ENCODE measurements around the gene RHD. TPM values are rescaled to one million over a fixed set of nuclear protein-coding genes. Genes with fewer than 3 reads are reported as not detected.

The RHD gene
- total and polyA plus RNA-seq, 4 donors, result 0.31 to 85.4 TPM; not detected in 2

DNA sequence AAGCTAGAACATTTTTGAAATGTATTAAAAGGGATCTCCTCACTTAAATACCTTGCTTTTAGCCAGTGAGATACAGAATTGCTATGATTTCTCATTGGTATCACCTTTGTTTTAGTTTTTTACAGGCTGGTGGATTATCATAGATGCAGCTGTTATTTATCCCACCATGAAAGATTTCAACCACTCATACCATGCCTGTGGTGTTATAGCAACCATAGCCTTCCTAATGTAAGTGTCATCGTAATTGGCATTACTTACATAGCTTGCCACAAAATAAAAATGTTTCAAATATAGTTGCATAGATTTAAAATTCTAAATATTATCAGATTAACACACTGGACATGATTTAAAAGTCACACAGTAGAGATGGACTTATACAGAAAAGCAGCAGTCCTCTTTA is 70.5 kb downstream of the RHD start (continued):
- TF ChIP-seq GABPA (IDR thresholded peaks at IDR 0.05 in 1 of 2, conservative IDR thresholded peaks at IDR 0.05 in 1 of 2) (no peak), EGR1 (IDR thresholded peaks at IDR 0.05; ENCODE audit: low read depth in 2 of 2) (no peak), RXRA (IDR thresholded peaks at IDR 0.05) (no peak), TAF1 (conservative IDR thresholded peaks at IDR 0.05) (no peak), FOXA2 (IDR thresholded peaks at IDR 0.05) (no peak), SP1 (IDR thresholded peaks at IDR 0.05) (no peak)

DNA sequence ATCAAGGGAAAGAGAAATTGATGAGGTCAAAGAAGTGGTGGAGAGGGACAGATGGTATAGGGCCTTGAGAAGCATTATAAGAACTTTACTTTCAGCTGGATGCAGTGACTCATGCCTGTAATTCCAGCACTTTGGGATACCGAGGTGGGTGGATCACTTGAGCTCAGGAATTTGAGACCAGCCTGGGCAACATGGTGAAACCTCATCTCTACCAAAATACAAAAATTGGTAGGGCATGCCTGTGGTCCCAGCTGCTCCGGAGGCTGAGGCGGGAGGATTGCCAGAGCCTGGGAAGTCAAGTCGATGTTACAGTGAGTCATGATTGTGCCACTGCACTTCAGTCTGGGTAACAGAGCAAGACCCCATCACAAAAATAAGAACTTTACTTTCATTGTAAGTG is 71.6 kb downstream of the RHD start:
- peaks cover 3 to 12% (median 11%) of the 10 kb centered on the region in 4 donors for H3K4me1 ChIP-seq (ENCODE audit: control insufficient read depth in 4 of 4, insufficient read depth in 4 of 4, low read length in 3 of 4)
- no peaks in the 10 kb centered on the region for H3K27me3 ChIP-seq (ENCODE audit: control insufficient read depth in 4 of 4, insufficient read depth in 4 of 4, low read length in 3 of 4)
- TF ChIP-seq, protein P1, sequence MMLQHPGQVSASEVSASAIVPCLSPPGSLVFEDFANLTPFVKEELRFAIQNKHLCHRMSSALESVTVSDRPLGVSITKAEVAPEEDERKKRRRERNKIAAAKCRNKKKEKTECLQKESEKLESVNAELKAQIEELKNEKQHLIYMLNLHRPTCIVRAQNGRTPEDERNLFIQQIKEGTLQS (IDR thresholded peaks at IDR 0.05), result no peak
- TF ChIP-seq HNF4G (IDR thresholded peaks at IDR 0.05) (no peak), TAF1 (conservative IDR thresholded peaks at IDR 0.05) (no peak), EGR1 (IDR thresholded peaks at IDR 0.05; ENCODE audit: low read depth in 2 of 2) (no peak), RAD21 (IDR thresholded peaks at IDR 0.05) (no peak), GABPA (IDR thresholded peaks at IDR 0.05 in 1 of 2, conservative IDR thresholded peaks at IDR 0.05 in 1 of 2) (no peak), RXRA (IDR thresholded peaks at IDR 0.05) (no peak), FOXA1 (IDR thresholded peaks at IDR 0.05) (no peak), SP1 (IDR thresholded peaks at IDR 0.05) (no peak), NR2F2 (IDR thresholded peaks at IDR 0.05) (no peak), HNF4A (conservative IDR thresholded peaks at IDR 0.05) (no peak), JUND (IDR thresholded peaks at IDR 0.05) (no peak), YY1 (IDR thresholded peaks at IDR 0.05) (no peak), FOXA2 (IDR thresholded peaks at IDR 0.05) (no peak)
- TF ChIP-seq, protein P2, sequence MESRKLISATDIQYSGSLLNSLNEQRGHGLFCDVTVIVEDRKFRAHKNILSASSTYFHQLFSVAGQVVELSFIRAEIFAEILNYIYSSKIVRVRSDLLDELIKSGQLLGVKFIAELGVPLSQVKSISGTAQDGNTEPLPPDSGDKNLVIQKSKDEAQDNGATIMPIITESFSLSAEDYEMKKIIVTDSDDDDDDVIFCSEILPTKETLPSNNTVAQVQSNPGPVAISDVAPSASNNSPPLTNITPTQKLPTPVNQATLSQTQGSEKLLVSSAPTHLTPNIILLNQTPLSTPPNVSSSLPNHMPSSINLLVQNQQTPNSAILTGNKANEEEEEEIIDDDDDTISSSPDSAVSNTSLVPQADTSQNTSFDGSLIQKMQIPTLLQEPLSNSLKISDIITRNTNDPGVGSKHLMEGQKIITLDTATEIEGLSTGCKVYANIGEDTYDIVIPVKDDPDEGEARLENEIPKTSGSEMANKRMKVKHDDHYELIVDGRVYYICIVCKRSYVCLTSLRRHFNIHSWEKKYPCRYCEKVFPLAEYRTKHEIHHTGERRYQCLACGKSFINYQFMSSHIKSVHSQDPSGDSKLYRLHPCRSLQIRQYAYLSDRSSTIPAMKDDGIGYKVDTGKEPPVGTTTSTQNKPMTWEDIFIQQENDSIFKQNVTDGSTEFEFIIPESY (IDR thresholded peaks at IDR 0.05), result no peak
- TF ChIP-seq, protein P3, sequence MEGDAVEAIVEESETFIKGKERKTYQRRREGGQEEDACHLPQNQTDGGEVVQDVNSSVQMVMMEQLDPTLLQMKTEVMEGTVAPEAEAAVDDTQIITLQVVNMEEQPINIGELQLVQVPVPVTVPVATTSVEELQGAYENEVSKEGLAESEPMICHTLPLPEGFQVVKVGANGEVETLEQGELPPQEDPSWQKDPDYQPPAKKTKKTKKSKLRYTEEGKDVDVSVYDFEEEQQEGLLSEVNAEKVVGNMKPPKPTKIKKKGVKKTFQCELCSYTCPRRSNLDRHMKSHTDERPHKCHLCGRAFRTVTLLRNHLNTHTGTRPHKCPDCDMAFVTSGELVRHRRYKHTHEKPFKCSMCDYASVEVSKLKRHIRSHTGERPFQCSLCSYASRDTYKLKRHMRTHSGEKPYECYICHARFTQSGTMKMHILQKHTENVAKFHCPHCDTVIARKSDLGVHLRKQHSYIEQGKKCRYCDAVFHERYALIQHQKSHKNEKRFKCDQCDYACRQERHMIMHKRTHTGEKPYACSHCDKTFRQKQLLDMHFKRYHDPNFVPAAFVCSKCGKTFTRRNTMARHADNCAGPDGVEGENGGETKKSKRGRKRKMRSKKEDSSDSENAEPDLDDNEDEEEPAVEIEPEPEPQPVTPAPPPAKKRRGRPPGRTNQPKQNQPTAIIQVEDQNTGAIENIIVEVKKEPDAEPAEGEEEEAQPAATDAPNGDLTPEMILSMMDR (IDR thresholded peaks at IDR 0.05; ENCODE audit: low read depth, low read length, missing input control), result no peak
- TF ChIP-seq, protein P4, sequence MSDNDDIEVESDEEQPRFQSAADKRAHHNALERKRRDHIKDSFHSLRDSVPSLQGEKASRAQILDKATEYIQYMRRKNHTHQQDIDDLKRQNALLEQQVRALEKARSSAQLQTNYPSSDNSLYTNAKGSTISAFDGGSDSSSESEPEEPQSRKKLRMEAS (IDR thresholded peaks at IDR 0.05), result no peak
- TF ChIP-seq, protein P5, sequence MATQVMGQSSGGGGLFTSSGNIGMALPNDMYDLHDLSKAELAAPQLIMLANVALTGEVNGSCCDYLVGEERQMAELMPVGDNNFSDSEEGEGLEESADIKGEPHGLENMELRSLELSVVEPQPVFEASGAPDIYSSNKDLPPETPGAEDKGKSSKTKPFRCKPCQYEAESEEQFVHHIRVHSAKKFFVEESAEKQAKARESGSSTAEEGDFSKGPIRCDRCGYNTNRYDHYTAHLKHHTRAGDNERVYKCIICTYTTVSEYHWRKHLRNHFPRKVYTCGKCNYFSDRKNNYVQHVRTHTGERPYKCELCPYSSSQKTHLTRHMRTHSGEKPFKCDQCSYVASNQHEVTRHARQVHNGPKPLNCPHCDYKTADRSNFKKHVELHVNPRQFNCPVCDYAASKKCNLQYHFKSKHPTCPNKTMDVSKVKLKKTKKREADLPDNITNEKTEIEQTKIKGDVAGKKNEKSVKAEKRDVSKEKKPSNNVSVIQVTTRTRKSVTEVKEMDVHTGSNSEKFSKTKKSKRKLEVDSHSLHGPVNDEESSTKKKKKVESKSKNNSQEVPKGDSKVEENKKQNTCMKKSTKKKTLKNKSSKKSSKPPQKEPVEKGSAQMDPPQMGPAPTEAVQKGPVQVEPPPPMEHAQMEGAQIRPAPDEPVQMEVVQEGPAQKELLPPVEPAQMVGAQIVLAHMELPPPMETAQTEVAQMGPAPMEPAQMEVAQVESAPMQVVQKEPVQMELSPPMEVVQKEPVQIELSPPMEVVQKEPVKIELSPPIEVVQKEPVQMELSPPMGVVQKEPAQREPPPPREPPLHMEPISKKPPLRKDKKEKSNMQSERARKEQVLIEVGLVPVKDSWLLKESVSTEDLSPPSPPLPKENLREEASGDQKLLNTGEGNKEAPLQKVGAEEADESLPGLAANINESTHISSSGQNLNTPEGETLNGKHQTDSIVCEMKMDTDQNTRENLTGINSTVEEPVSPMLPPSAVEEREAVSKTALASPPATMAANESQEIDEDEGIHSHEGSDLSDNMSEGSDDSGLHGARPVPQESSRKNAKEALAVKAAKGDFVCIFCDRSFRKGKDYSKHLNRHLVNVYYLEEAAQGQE (IDR thresholded peaks at IDR 0.05), result no peak
- peaks cover 0 to 13% (median 5%) of the 10 kb centered on the region in 4 donors for H3K36me3 ChIP-seq (ENCODE audit: control insufficient read depth in 4 of 4, insufficient read depth in 3 of 4, low read depth in 1 of 4, low read length in 3 of 4)
- no peak for DNase-seq (ENCODE audit: low spot score)
- no peak overlapping the region for H3K9ac ChIP-seq (ENCODE audit: low read depth in 1 of 2, low read length in 2 of 2)
- 90% methylated on average over 4 of the region's 4 CpGs for WGBS
- no peak overlapping the region for H3K4me3 ChIP-seq (ENCODE audit: low read depth in 1 of 3, low read length in 3 of 3)
- H3K9me3 ChIP-seq (ENCODE audit: control insufficient read depth in 4 of 4, low read length in 3 of 4), result no peaks in the 10 kb centered on the region
- H3K27ac ChIP-seq (ENCODE audit: low read depth in 1 of 2, low read length in 2 of 2), result no peak overlapping the region
